HepG2 (cell line): ENCODE measurements around the gene COL5A2.

Source experiments
- E2F5 ChIP-seq: sonication (generic); formaldehyde crosslinking; conservative IDR thresholded peaks from 2 replicates; pipeline ENCODE4 v1.4.0; 2020; ENCODE audit warnings: missing genetic modification reagents
- KDM1A ChIP-seq: IDR thresholded peaks from 2 replicates; pipeline ENCODE4 v1.6.1; 2016; ENCODE audit warnings: missing compliant biosample characterization
- ZFX ChIP-seq: sonication (generic); formaldehyde crosslinking; IDR thresholded peaks from 2 replicates; pipeline ENCODE4 v1.4.0; 2020; ENCODE audit warnings: mild to moderate bottlenecking, low read depth, missing genetic modification reagents, moderate library complexity
- ZNF704 ChIP-seq: sonication (generic); formaldehyde crosslinking; IDR thresholded peaks from 2 replicates; pipeline ENCODE4 v1.8.1; 2023; ENCODE audit warnings: mild to moderate bottlenecking, inconsistent platforms, moderate library complexity, missing genetic modification reagents, borderline replicate concordance
- ZNF746 ChIP-seq: sonication (generic); formaldehyde crosslinking; IDR thresholded peaks from 2 replicates; pipeline ENCODE4 v1.8.0; 2022; ENCODE audit warnings: mild to moderate bottlenecking, missing genetic modification reagents

- no peak for TF ChIP-seq KDM1A
- TF ChIP-seq E2F5 (CRISPR knock-in tag) = no peak
- no peak for TF ChIP-seq ZFX (CRISPR knock-in tag)
- no peak for TF ChIP-seq ZNF704 (CRISPR knock-in tag)
- TF ChIP-seq ZNF746 = no peak
Observed at GRCh38 chr2:189096769-189097447, 82.7 kb downstream of the COL5A2 start.
